Neuronal stem cell (in vitro differentiated cells): ENCODE measurements around the gene TPPP.

Experiments used
- DNase-seq: peaks from one replicate; pipeline ENCODE4 v3.0.0-alpha.2; 2013; ENCODE audit warnings: low spot score
- H2AFZ ChIP-seq: one replicate; pipeline ENCODE4 v1.6.1; 2013; ENCODE audit warnings: mild to moderate bottlenecking, low read length, inconsistent platforms
- H2AK5ac ChIP-seq: 2 replicates; pipeline ENCODE4 v1.6.1; 2013; ENCODE audit warnings: low read depth, mild to moderate bottlenecking, inconsistent platforms, low read length, moderate library complexity, mixed read lengths
- H2BK120ac ChIP-seq: 2 replicates; pipeline ENCODE4 v1.6.1; 2013; ENCODE audit warnings: low read depth, mild to moderate bottlenecking, inconsistent platforms, low read length, moderate library complexity, mixed read lengths
- H2BK12ac ChIP-seq: one replicate; pipeline ENCODE4 v1.6.1; 2013; ENCODE audit warnings: low read length, inconsistent platforms
- H2BK15ac ChIP-seq: 2 replicates; pipeline ENCODE4 v1.6.1; 2013; ENCODE audit warnings: mild to moderate bottlenecking, low read length, inconsistent platforms, mixed read lengths
- H2BK5ac ChIP-seq: one replicate; pipeline ENCODE4 v1.6.1; 2013; ENCODE audit warnings: inconsistent platforms, mild to moderate bottlenecking, low read length, moderate library complexity
- H3K14ac ChIP-seq: one replicate; pipeline ENCODE4 v1.6.1; 2013; ENCODE audit warnings: low read length, inconsistent platforms
- H3K18ac ChIP-seq: 2 replicates; pipeline ENCODE4 v1.6.1; 2013; ENCODE audit warnings: low read length, inconsistent platforms
- H3K23ac ChIP-seq: 2 replicates; pipeline ENCODE4 v1.6.1; 2013; ENCODE audit warnings: low read depth, mild to moderate bottlenecking, mixed read lengths, low read length, inconsistent platforms; ENCODE audit not compliant: poor library complexity
- H3K27ac ChIP-seq: replicated peaks from 3 replicates; pipeline ENCODE4 v1.5.1; 2013; ENCODE audit warnings: low read length, inconsistent platforms
- H3K27me3 ChIP-seq, 3 experiments: 2 replicates each; pipeline ENCODE4 v1.6.1; 2013; ENCODE audit warnings: low read length in 3 of 3, mild to moderate bottlenecking in 2 of 3, inconsistent platforms in 1 of 3, low read depth in 1 of 3, mixed read lengths in 1 of 3, moderate library complexity in 1 of 3; ENCODE audit not compliant: control insufficient read depth in 3 of 3, insufficient read depth in 3 of 3
- H3K36me3 ChIP-seq, 2 donors: replicated peaks in 1 of 2; 2 replicates each; pipeline ENCODE4 v1.6.1; 2013; ENCODE audit warnings: low read length in 2 of 2; ENCODE audit not compliant: control insufficient read depth in 2 of 2, insufficient read depth in 2 of 2
- H3K4ac ChIP-seq: 2 replicates; pipeline ENCODE4 v1.6.1; 2013; ENCODE audit warnings: inconsistent platforms, mild to moderate bottlenecking, low read length, moderate library complexity
- H3K4me1 ChIP-seq, 2 donors: 1 replicate in 1 of 2; 2 replicates in 1 of 2; pipeline ENCODE4 v1.6.1; 2013; ENCODE audit warnings: low read length in 2 of 2, low read depth in 1 of 2; ENCODE audit not compliant: control insufficient read depth in 2 of 2, insufficient read depth in 1 of 2
- H3K4me2 ChIP-seq: one replicate; pipeline ENCODE4 v1.6.1; 2013; ENCODE audit warnings: mild to moderate bottlenecking, low read length, inconsistent platforms; ENCODE audit not compliant: insufficient read depth, poor library complexity, severe bottlenecking
- H3K4me3 ChIP-seq, 2 donors: 2 replicates each; pipeline ENCODE4 v1.5.1; 2013; ENCODE audit warnings: low read length in 2 of 2, mild to moderate bottlenecking in 2 of 2, inconsistent platforms in 1 of 2, moderate library complexity in 1 of 2
- H3K79me1 ChIP-seq: one replicate; pipeline ENCODE4 v1.6.1; 2013; ENCODE audit warnings: low read depth, mild to moderate bottlenecking, inconsistent platforms, low read length, moderate library complexity
- H3K9ac ChIP-seq: one replicate; pipeline ENCODE4 v1.6.1; 2013; ENCODE audit warnings: mild to moderate bottlenecking, low read depth, low read length, inconsistent platforms; ENCODE audit not compliant: poor library complexity
- H3K9me3 ChIP-seq, 2 donors: replicated peaks in 1 of 2; 2 replicates each; pipeline versions ENCODE3 to v1.6.1; 2013; ENCODE audit warnings: low read length in 2 of 2, mild to moderate bottlenecking in 2 of 2, inconsistent platforms in 1 of 2, low read depth in 1 of 2, mixed read lengths in 1 of 2, moderate library complexity in 1 of 2; ENCODE audit not compliant: control insufficient read depth in 2 of 2, insufficient read depth in 1 of 2
- H4K8ac ChIP-seq: one replicate; pipeline ENCODE4 v1.6.1; 2013; ENCODE audit warnings: low read depth, mild to moderate bottlenecking, inconsistent platforms, low read length, moderate library complexity
- H4K91ac ChIP-seq: one replicate; pipeline ENCODE4 v1.6.1; 2013; ENCODE audit warnings: low read length, low read depth, mild to moderate bottlenecking, inconsistent platforms; ENCODE audit not compliant: poor library complexity
- WGBS, 2 donors: extraction: QIAGEN DNeasy Blood & Tissue Kit; methylation state at CpG; one replicate each; pipeline ENCODE4 v1.1.7; 2013; ENCODE audit warnings: missing lambda C conversion rate in 2 of 2, mixed read lengths in 1 of 2; ENCODE audit not compliant: insufficient read length in 2 of 2, insufficient replicate concordance in 1 of 2; ENCODE audit errors: extremely low coverage in 2 of 2; 5-methylcytosine and 5-hydroxymethylcytosine counted together

The TPPP gene

DNA sequence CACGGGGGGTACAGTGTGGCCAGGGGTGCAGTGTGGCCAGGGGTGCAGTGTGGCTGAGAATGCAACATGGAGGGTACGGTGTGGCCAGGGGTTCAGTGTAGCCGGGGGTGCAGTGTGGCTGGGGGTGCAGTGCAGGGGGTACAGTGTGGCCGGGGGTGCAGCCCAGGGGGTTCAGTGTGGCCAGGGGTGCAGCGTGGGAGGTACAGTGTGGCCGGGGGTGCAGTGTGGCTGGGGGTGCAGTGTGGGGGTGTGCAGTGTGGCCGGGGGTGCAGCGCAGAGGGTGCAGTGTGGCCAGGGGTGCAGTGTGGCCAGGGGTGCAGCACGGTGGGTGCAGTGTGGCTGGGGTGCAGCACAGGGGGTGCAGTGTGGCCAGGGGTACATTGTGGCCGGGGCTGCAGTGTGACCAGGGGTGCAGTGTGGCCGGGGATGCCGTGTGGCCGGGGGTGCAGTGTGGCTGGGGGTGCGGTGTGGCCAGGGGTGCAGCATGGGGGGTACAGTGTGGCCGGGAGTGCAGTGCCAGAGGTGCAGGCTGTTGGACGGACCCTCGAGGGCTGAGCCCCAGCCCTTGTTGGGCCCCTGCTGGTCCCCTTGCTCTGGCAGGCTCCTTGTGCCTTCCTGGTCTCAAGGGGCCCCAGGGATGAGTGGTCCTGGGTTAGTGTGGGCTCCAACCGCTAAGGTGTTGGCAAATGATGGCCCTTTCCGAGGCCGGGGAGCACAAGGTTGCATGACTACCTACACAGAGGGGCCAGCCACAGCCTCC lies 17.9 kb downstream of the TPPP start:
- H4K91ac ChIP-seq, result peak overlapping the region; percentile 99
- no peaks in the 10 kb centered on the region for H3K36me3 ChIP-seq
- peaks cover 0 to 2% of the 10 kb centered on the region in 2 donors for H3K9me3 ChIP-seq
- no peak overlapping the region for H3K4me2 ChIP-seq
- H2AK5ac ChIP-seq, result peak overlapping the region; percentile 81
- no peak overlapping the region for H2BK15ac ChIP-seq
- no CpG with 5 or more reads among the region's 20 CpGs for WGBS, 2 donors
- peak overlapping the region; percentile 64 for H3K18ac ChIP-seq
- H3K4me1 ChIP-seq, result peaks cover 20 to 31% of the 10 kb centered on the region in 2 donors
- DNase-seq, result no peak
- H2BK120ac ChIP-seq, result peak overlapping the region; percentile 47
- H3K79me1 ChIP-seq, result no peaks in the 10 kb centered on the region
- peak overlapping the region; percentile 82 for H2BK5ac ChIP-seq
- H3K4me3 ChIP-seq, result no peak overlapping the region
- peak overlapping the region; percentile 66 for H3K4ac ChIP-seq
- no peak overlapping the region for H4K8ac ChIP-seq
- peak overlapping the region; percentile 89 for H3K14ac ChIP-seq
- peak overlapping the region; percentile 22 for H2BK12ac ChIP-seq
- H3K27me3 ChIP-seq, result peaks cover 0 to 2% (median 0%) of the 10 kb centered on the region in 3 experiments
- H2AFZ ChIP-seq, result no peak overlapping the region
- H3K27ac ChIP-seq, result no peak overlapping the region
- H3K9ac ChIP-seq, result no peak overlapping the region
- peak overlapping the region; percentile 65 for H3K23ac ChIP-seq

DNA sequence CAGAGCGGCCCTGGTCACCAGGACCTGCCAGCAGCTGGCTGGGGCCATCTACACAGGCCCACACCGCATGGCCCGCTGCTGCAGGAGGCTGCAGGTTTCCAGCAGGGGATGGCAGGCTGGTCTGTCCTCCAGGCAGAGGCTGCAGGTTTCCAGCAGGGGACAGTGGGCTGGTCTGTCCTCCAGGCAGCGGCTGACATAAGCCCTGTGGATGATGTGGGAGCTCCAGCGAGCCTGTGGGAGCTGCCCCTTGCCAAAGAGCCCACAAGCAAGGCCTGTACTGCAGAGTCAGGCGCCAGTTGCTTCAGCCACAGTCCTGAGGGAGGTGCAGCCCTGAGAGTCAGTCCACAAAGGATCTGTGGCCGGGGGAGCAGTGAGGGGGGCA lies 18.5 kb downstream of the TPPP start:
- Histone ChIP-seq H3K4me1 (peaks cover 20 to 31% of the 10 kb centered on the region in 2 donors), H4K91ac (peak overlapping the region; percentile 99), H3K36me3 (no peaks in the 10 kb centered on the region), H3K18ac (peak overlapping the region; percentile 93), H2AFZ (no peak overlapping the region), H3K4me2 (no peak overlapping the region), H3K4me3 (no peak overlapping the region), H3K4ac (peak overlapping the region; percentile 85), H2BK15ac (peak overlapping the region; percentile 94), H2AK5ac (peak overlapping the region; percentile 86), H2BK5ac (peak overlapping the region; percentile 19), H3K14ac (no peak overlapping the region), H3K79me1 (no peaks in the 10 kb centered on the region), H2BK120ac (no peak overlapping the region), H4K8ac (peak overlapping the region; percentile 87), H3K9me3 (peaks cover 0 to 2% of the 10 kb centered on the region in 2 donors), H3K23ac (no peak overlapping the region), H2BK12ac (no peak overlapping the region), H3K9ac (peak overlapping the region; percentile 53), H3K27ac (no peak overlapping the region), H3K27me3 (peaks cover 0 to 2% (median 0%) of the 10 kb centered on the region in 3 experiments)
- no peak for DNase-seq
- WGBS, 2 donors, result no CpG with 5 or more reads among the region's 7 CpGs

DNA sequence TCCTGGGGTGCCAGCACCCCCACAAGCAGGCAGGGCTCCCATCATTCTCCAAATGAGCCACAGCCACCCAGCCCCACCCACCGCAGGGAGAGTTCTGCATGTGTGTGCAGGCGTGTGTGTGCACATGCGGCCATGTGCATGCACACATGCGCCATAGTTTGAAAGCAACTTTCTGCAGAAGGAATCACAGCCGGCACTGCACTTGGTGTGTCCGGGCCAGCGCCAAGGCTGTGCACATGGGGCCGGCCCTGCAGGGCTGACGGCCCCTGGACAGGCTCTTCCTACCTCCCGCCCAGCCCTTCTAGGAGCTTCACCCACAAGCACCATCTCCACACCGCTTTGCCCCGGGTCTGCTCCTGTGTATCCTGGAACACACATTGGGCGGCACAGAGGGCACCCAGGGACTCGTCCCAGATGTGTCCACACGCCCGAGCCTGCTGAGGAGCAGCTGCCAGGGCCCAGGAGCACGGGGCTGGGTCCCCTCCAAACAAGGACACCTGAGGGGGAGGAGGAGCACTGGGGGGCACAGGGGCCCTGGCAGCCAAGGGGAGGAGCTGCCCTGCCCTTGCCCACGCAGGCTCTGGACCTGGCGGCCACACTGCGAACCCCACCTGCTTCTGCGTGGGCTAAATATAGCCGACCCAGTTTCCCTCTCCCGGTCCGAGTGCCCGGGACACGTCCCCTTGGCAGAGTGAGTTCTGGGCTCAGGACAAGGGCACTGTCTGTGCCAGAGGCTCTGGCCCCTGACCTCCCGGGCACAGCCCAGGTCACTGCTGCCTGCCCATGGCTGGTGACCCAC lies 19.1 kb downstream of the TPPP start:
- no peaks in the 10 kb centered on the region for H3K79me1 ChIP-seq
- no peak overlapping the region for H3K4me2 ChIP-seq
- peak overlapping the region; percentile 5 for H4K91ac ChIP-seq
- H2BK12ac ChIP-seq, result no peak overlapping the region
- no peaks in the 10 kb centered on the region for H3K36me3 ChIP-seq
- H3K9me3 ChIP-seq, result peaks cover 0 to 2% of the 10 kb centered on the region in 2 donors
- H2BK120ac ChIP-seq, result peak overlapping the region; percentile 94
- H2AK5ac ChIP-seq, result peak overlapping the region; percentile 95
- H4K8ac ChIP-seq, result peak overlapping the region; percentile 87
- H2AFZ ChIP-seq, result no peak overlapping the region
- H2BK15ac ChIP-seq, result peak overlapping the region; percentile 94
- H3K4me3 ChIP-seq, result no peak overlapping the region
- peak overlapping the region; percentile 85 for H3K4ac ChIP-seq
- peak overlapping the region; percentile 19 for H2BK5ac ChIP-seq
- peak overlapping the region; percentile 97 for H3K14ac ChIP-seq
- no peak for DNase-seq
- H3K4me1 ChIP-seq, result peaks cover 20 to 30% of the 10 kb centered on the region in 2 donors
- H3K23ac ChIP-seq, result peak overlapping the region; percentile 80
- WGBS, 2 donors, result no CpG with 5 or more reads among the region's 27 CpGs
- H3K27ac ChIP-seq, result no peak overlapping the region
- peak overlapping the region; percentile 93 for H3K18ac ChIP-seq
- H3K27me3 ChIP-seq, result peaks cover 0 to 2% (median 0%) of the 10 kb centered on the region in 3 experiments
- H3K9ac ChIP-seq, result peak overlapping the region; percentile 60
